KMS-11 (cell line): Measurements from ENCODE around the gene GNG2.

Experiments
- H2AFZ ChIP-seq: fragments of 200-600 bp; sonication (generic); 2 replicates; pipeline ENCODE4 v1.6.1; 2016; ENCODE audit warnings: antibody characterized with exemption, mixed run types, low read depth
- H3K27ac ChIP-seq: fragments of 200-600 bp; sonication (generic); 2 replicates; pipeline ENCODE4 v1.6.1; 2016; ENCODE audit warnings: mild to moderate bottlenecking, mixed run types
- H3K27me3 ChIP-seq: fragments of 200-600 bp; sonication (generic); 2 replicates; pipeline ENCODE4 v1.6.1; 2017; ENCODE audit warnings: mild to moderate bottlenecking, low read depth, mixed run types, moderate library complexity; ENCODE audit not compliant: insufficient read depth
- H3K36me3 ChIP-seq: fragments of 200-600 bp; sonication (generic); 2 replicates; pipeline ENCODE4 v1.6.1; 2017; ENCODE audit warnings: mild to moderate bottlenecking, mixed run types; ENCODE audit not compliant: insufficient read depth
- H3K4me1 ChIP-seq: fragments of 200-600 bp; sonication (generic); 2 replicates; pipeline ENCODE4 v1.6.1; 2016; ENCODE audit warnings: mild to moderate bottlenecking, low read depth, mixed run types; ENCODE audit not compliant: poor library complexity, severe bottlenecking
- H3K4me2 ChIP-seq: fragments of 200-600 bp; sonication (generic); 2 replicates; pipeline ENCODE4 v1.7.0; 2016; ENCODE audit warnings: mild to moderate bottlenecking, mixed run types
- H3K4me3 ChIP-seq: fragments of 200-600 bp; sonication (generic); IDR thresholded peaks from 2 replicates; pipeline ENCODE4 v1.6.1; 2017; ENCODE audit warnings: low read depth, low read length, mixed read lengths; ENCODE audit not compliant: insufficient read depth
- H3K79me2 ChIP-seq: fragments of 200-600 bp; sonication (generic); 2 replicates; pipeline ENCODE4 v1.6.1; 2016; ENCODE audit warnings: low read depth, mixed run types; ENCODE audit not compliant: insufficient read depth
- H3K9ac ChIP-seq: fragments of 200-600 bp; sonication (generic); 2 replicates; pipeline ENCODE4 v1.6.1; 2016; ENCODE audit warnings: mild to moderate bottlenecking, mixed run types
- H4K20me1 ChIP-seq: fragments of 200-600 bp; sonication (generic); 2 replicates; pipeline ENCODE4 v1.6.1; 2016; ENCODE audit warnings: mild to moderate bottlenecking, mixed run types; ENCODE audit not compliant: insufficient read depth
- TF ChIP-seq, protein P1 (sequence below): fragments of 200-600 bp; sonication (generic); conservative IDR thresholded peaks from 2 replicates; pipeline ENCODE4 v1.6.1; 2017; ENCODE audit warnings: low read depth, mild to moderate bottlenecking, antibody characterized with exemption, low read length, moderate library complexity, mixed read lengths

GNG2 gene

DNA sequence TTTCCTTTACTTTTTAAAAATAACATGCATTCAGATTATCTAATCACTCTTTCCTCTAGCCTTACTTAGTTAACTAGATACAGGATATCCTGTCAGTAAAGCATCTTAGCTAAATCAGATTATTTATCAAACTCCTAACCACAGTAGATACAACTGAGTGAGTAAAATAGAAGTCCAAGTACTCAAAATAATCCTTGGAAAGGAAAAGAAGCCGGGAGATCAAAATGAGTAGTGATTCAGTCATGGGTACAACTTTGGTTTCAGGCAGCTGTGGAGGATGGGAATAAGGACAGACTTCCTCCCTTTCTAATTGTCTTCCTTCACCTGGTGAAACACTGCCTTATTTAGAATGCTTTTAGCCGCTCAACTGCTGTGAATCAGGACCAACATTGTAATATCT lies 29.4 kb downstream of the GNG2 start:
- H3K79me2 ChIP-seq, result no peaks in the 10 kb centered on the region
- no peaks in the 10 kb centered on the region for H3K4me1 ChIP-seq
- no peak overlapping the region for H3K27ac ChIP-seq
- H3K4me2 ChIP-seq, result no peak overlapping the region
- H3K27me3 ChIP-seq, result no peaks in the 10 kb centered on the region
- no peak overlapping the region for H3K9ac ChIP-seq
- H4K20me1 ChIP-seq, result no peaks in the 10 kb centered on the region
- H3K4me3 ChIP-seq, result no peak overlapping the region
- H3K36me3 ChIP-seq, result no peaks in the 10 kb centered on the region
- no peak overlapping the region for H2AFZ ChIP-seq
- TF ChIP-seq, protein P1, sequence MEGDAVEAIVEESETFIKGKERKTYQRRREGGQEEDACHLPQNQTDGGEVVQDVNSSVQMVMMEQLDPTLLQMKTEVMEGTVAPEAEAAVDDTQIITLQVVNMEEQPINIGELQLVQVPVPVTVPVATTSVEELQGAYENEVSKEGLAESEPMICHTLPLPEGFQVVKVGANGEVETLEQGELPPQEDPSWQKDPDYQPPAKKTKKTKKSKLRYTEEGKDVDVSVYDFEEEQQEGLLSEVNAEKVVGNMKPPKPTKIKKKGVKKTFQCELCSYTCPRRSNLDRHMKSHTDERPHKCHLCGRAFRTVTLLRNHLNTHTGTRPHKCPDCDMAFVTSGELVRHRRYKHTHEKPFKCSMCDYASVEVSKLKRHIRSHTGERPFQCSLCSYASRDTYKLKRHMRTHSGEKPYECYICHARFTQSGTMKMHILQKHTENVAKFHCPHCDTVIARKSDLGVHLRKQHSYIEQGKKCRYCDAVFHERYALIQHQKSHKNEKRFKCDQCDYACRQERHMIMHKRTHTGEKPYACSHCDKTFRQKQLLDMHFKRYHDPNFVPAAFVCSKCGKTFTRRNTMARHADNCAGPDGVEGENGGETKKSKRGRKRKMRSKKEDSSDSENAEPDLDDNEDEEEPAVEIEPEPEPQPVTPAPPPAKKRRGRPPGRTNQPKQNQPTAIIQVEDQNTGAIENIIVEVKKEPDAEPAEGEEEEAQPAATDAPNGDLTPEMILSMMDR, result no peak

DNA sequence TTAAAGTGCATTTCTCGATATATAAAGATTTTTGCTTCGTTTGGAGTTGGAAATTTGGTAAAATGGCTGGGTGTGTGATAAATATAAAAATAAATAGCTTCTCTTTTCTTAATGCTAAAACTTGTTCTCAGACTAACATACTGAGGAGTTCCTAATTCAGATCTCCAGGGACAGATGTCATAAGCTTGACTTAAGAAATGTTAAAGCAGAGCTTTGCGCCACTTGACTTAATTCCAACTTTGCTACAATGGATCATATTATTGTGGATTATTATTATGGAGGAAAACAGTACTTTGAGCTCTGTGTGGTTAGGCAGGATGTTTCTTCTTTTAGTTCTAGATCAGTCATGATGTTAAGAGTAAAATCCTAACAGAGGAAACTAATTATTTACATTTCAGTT lies 33.8 kb downstream of the GNG2 start:
- H2AFZ ChIP-seq, result no peak overlapping the region
- no peaks in the 10 kb centered on the region for H4K20me1 ChIP-seq
- H3K36me3 ChIP-seq, result no peaks in the 10 kb centered on the region
- no peak overlapping the region for H3K4me3 ChIP-seq
- H3K9ac ChIP-seq, result no peak overlapping the region
- no peaks in the 10 kb centered on the region for H3K79me2 ChIP-seq
- H3K27me3 ChIP-seq, result no peaks in the 10 kb centered on the region
- TF ChIP-seq, protein P1, result no peak
- no peaks in the 10 kb centered on the region for H3K4me1 ChIP-seq
- H3K27ac ChIP-seq, result no peak overlapping the region
- no peak overlapping the region for H3K4me2 ChIP-seq

DNA sequence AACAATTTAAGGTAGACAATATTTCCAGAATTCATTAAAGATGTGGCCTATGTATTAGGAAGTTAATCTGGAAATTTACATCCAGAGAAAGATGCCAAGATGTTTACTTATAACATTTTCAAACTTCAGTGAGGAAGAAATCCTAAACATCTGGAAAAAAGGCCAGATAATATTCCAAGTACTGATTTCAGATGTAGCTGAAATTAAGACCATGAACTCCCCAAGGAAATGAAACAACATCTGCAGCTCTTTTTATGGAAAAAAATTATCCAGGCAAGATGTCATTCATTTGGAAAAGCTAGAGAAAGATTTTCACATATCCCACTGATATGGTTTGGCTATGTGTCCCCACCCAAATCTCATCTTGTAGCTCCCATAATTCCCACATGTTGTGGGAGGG lies 35.0 kb downstream of the GNG2 start:
- Histone ChIP-seq H3K4me2 (no peak overlapping the region), H2AFZ (no peak overlapping the region), H3K9ac (no peak overlapping the region), H3K36me3 (no peaks in the 10 kb centered on the region), H3K27ac (no peak overlapping the region), H4K20me1 (no peaks in the 10 kb centered on the region), H3K79me2 (no peaks in the 10 kb centered on the region), H3K4me3 (no peak overlapping the region), H3K4me1 (no peaks in the 10 kb centered on the region), H3K27me3 (no peaks in the 10 kb centered on the region)
- TF ChIP-seq, protein P1, result no peak

DNA sequence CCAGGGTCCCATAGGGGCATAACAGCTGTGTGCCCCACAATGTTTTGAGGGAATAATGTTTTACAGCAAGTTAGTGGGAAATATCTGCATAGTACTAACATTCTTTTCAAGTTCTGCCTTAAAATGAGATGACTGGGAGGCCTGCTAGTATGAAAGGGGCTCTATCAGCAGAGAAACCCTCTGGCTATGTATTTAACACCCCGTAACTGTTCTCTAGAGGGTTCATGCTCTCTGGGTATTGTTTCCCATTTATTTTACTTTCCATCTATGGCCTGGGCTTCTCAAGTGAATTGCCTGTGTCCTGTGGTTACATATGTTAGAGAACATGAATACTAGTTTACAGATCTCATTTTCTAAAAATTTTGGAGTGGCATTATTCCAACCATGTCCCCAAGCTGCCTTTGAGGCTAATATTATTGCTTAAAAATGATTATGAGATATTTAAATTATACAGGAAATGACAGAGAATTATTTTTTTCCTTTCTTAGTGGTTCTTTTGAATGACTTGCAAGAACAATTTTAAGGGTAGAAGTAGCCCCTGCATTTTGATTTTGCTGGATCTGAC lies 37.5 kb downstream of the GNG2 start:
- Histone ChIP-seq H2AFZ (no peak overlapping the region), H3K36me3 (no peaks in the 10 kb centered on the region), H3K4me2 (no peak overlapping the region), H3K27ac (no peak overlapping the region), H3K9ac (no peak overlapping the region), H3K27me3 (no peaks in the 10 kb centered on the region), H3K4me1 (no peaks in the 10 kb centered on the region), H3K4me3 (no peak overlapping the region), H4K20me1 (no peaks in the 10 kb centered on the region), H3K79me2 (no peaks in the 10 kb centered on the region)
- TF ChIP-seq, protein P1, result no peak
